GM12873 (cell line): ENCODE data around the gene NRROS.

Source experiments
- CTCF ChIP-seq: IDR thresholded peaks from 2 replicates; pipeline ENCODE4 v1.5.1; 2012; ENCODE audit warnings: low read depth, mild to moderate bottlenecking, moderate library complexity, low read length, control low read depth; ENCODE audit not compliant: insufficient read depth; ENCODE audit errors: missing control alignments

Gene NRROS

GRCh38 chr3:196620161-196620604 is 19.3 kb upstream of the NRROS start:
- TF ChIP-seq CTCF, result no peak

- no peak for TF ChIP-seq CTCF
Measured at GRCh38 chr3:196620684-196621083, 18.8 kb upstream of the NRROS start.

DNA sequence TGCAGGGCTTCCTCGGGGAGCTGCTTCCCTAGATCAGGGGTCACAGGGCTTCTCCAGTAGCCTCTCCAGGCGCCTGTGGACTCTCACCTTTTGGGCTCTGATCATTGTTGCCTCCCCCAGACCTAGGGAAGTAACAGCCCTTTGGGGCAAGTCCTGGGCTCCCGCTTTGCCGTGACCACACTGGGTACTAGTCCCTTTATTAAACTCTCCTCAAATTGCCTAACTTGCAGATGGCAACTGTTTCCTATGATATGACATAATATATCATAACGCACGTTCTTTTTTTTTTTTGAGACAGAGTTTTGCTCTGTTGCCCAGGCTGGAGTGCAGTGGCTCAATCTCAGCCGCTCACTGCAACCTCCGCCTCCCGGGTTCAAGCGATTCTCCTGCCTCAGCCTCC is 17.9 kb upstream of the NRROS start:
- TF ChIP-seq CTCF, result no peak

- no peak for TF ChIP-seq CTCF
Measured at GRCh38 chr3:196624067-196624790, 15.3 kb upstream of the NRROS start.

- no peak for TF ChIP-seq CTCF
Measured at GRCh38 chr3:196624907-196625306, 14.6 kb upstream of the NRROS start.

GRCh38 chr3:196625331-196625730 is 14.2 kb upstream of the NRROS start:
- no peak for TF ChIP-seq CTCF

DNA sequence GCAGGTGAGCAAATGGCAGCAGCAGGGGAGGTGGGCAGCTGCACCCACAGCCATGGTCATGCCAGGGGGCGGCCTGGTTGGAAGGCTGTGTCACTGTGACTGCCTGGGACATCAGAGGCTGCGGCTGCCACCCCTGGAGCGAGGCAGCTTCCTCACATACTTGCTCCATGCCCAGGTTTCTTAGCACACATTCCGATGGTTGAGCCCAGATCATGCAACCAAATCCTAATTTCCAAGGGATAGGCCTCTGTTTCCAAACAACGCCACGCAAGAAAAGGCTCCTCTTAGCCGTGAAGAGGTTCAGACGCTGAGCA is 11.6 kb upstream of the NRROS start:
- TF ChIP-seq CTCF, result no peak
